ENCODE data around the gene KLK3. TPM values are rescaled to one million over a fixed set of nuclear protein-coding genes. Genes with fewer than 3 reads are reported as not detected.

KLK3 gene
- total and polyA plus RNA-seq, 2 of the 4 experiments (the other 2 are of a cell fraction), result not detected

- H2BK20ac ChIP-seq (ENCODE audit: low read depth, low read length), result no peak overlapping the region
- BruUV-seq (replicated peaks), result no TSS peak
- no peak overlapping the region for H3K27ac ChIP-seq (ENCODE audit: insufficient read depth, low read length)
- CTCF ChIA-PET, result no interaction called here
- no peak overlapping the region for H3K4me3 ChIP-seq (ENCODE audit: insufficient read depth, low read depth, low read length)
- H4K20me1 ChIP-seq (ENCODE audit: insufficient read depth, low read length), result no peaks in the 10 kb centered on the region
- ATAC-seq (ENCODE audit: low read depth), result no peak
- H3K79me1 ChIP-seq (ENCODE audit: low read depth in 1 of 2, low read length in 2 of 2), result no peaks in the 10 kb centered on the region
- H3K4me1 ChIP-seq (ENCODE audit: control insufficient read depth, insufficient read depth, low read length), result no peaks in the 10 kb centered on the region
- no peak overlapping the region for H3K9ac ChIP-seq (ENCODE audit: low read depth, low read length)
- H2BK15ac ChIP-seq (ENCODE audit: low read depth, low read length), result no peak overlapping the region
- no peak overlapping the region for H2AFZ ChIP-seq (replicated peaks; ENCODE audit: low read length, poor library complexity)
- H3K36me3 ChIP-seq (ENCODE audit: control insufficient read depth, insufficient read depth, low read length), result no peaks in the 10 kb centered on the region
- no peak overlapping the region for H2AK5ac ChIP-seq (ENCODE audit: low read depth, low read length)
- no peak overlapping the region for H3K56ac ChIP-seq (ENCODE audit: extremely low read depth, insufficient read depth, low read length)
- no peak overlapping the region for H3K4ac ChIP-seq (ENCODE audit: low read depth, low read length)
- H3K23ac ChIP-seq (ENCODE audit: low read depth, low read length), result no peak overlapping the region
- dilution Hi-C loops (cut with HindIII; ENCODE audit: low sequenced_read_pairs, unreplicated experiment) (no loop called here), in situ Hi-C loops (cut with MboI; ENCODE audit: low sequenced_read_pairs) (no loop called here), intact Hi-C loops (cut with micrococcal nuclease) (no loop called here)
- TF ChIP-seq ELK1 (IDR thresholded peaks at IDR 0.05; ENCODE audit: borderline replicate concordance, low read depth, low read length) (no peak), CEBPB (IDR thresholded peaks at IDR 0.05; ENCODE audit: low read depth, low read length) (no peak)
- DNase-seq, result no peak
- no peak overlapping the region for H3K18ac ChIP-seq (ENCODE audit: low read depth, low read length)
- H4K91ac ChIP-seq (ENCODE audit: insufficient read depth, low read depth, low read length), result no peak overlapping the region
- H3K27me3 ChIP-seq (ENCODE audit: control insufficient read depth, insufficient read depth, low read length), result no peaks in the 10 kb centered on the region; the same call in 1 of the 2 replicates
- no peak overlapping the region for H3K14ac ChIP-seq (replicated peaks; ENCODE audit: low read depth, low read length)
- H2BK5ac ChIP-seq (ENCODE audit: low read depth, low read length, poor library complexity, severe bottlenecking), result no peak overlapping the region
- no peaks in the 10 kb centered on the region for H3K9me1 ChIP-seq (ENCODE audit: insufficient read depth, low read length)
- H4K5ac ChIP-seq (ENCODE audit: low read depth, low read length), result no peak overlapping the region
- H3K9me3 ChIP-seq (ENCODE audit: control insufficient read depth, insufficient read depth, low read length), result no peaks in the 10 kb centered on the region
- POLR2A ChIA-PET (ENCODE audit: unreplicated experiment), result no interaction called here
- H4K8ac ChIP-seq (ENCODE audit: low read depth in 2 of 2, low read length in 2 of 2), result no peak overlapping the region
- no peak overlapping the region for H3K4me2 ChIP-seq (ENCODE audit: low read depth, low read length)
- no peak overlapping the region for H2AK9ac ChIP-seq (replicated peaks; ENCODE audit: low read depth, low read length, poor library complexity)
- no peak overlapping the region for H2BK120ac ChIP-seq (ENCODE audit: low read depth, low read length)
- WGBS, 2 experiments (ENCODE audit: extremely low coverage in 2 of 2, insufficient read length in 1 of 2), result no CpG with 5 or more reads among the region's 2 CpGs
Observed at GRCh38 chr19:50843205-50843604, 11.5 kb upstream of the KLK3 start.
